SU-DHL-6 (cell line): ENCODE measurements around the gene MUC20.

Experiments used
- H2AFZ ChIP-seq: fragments of 200-600 bp; sonication (generic); 2 replicates; pipeline ENCODE4 v1.6.1; 2014; ENCODE audit warnings: low read depth, mild to moderate bottlenecking, moderate library complexity, mixed read lengths, antibody characterized with exemption, low read length; ENCODE audit not compliant: severe bottlenecking
- H3F3A ChIP-seq: fragments of 200-600 bp; shearing (Covaris generic); 2 replicates; pipeline ENCODE4 v1.6.0; 2016; ENCODE audit warnings: antibody characterized with exemption, mild to moderate bottlenecking; ENCODE audit not compliant: insufficient read depth
- H3K27ac ChIP-seq: fragments of 200-600 bp; sonication (generic); 2 replicates; pipeline ENCODE4 v1.5.1; 2016; ENCODE audit warnings: low read depth, mild to moderate bottlenecking, low read length, moderate library complexity, mixed read lengths
- H3K27me3 ChIP-seq: fragments of 200-600 bp; sonication (generic), shearing (Covaris generic); 2 replicates; pipeline ENCODE4 v1.6.0; 2014; ENCODE audit warnings: mild to moderate bottlenecking, low read length
- H3K36me3 ChIP-seq: fragments of 200-600 bp; sonication (generic); 2 replicates; pipeline ENCODE4 v1.6.1; 2014; ENCODE audit warnings: mild to moderate bottlenecking, low read length, mixed read lengths
- H3K4me2 ChIP-seq: fragments of 300-600, 200-600 bp; shearing (Covaris generic), sonication (generic); 2 replicates; pipeline ENCODE4 v1.6.0; 2014; ENCODE audit warnings: low read length, low read depth, mild to moderate bottlenecking; ENCODE audit not compliant: poor library complexity, severe bottlenecking
- H3K4me3 ChIP-seq: fragments of 200-600 bp; sonication (generic); 2 replicates; pipeline ENCODE4 v1.5.1; 2014; ENCODE audit warnings: antibody characterized with exemption, low read length, mild to moderate bottlenecking, mixed read lengths; ENCODE audit not compliant: insufficient read depth, poor library complexity, severe bottlenecking
- H3K79me2 ChIP-seq: fragments of 200-600 bp; sonication (generic); 2 replicates; pipeline ENCODE4 v1.6.1; 2014; ENCODE audit warnings: mild to moderate bottlenecking, low read length, moderate library complexity; ENCODE audit not compliant: insufficient read depth
- H3K9ac ChIP-seq: fragments of 200-600 bp; sonication (generic); 2 replicates; pipeline ENCODE4 v1.7.0; 2014; ENCODE audit warnings: mild to moderate bottlenecking, low read length
- H3K9me2 ChIP-seq: fragments of 200-600 bp; sonication (generic); replicated peaks from 2 replicates; pipeline ENCODE4 v1.6.1; 2014; ENCODE audit warnings: low read length; ENCODE audit not compliant: insufficient read depth
- H3K9me3 ChIP-seq: fragments of 200-600 bp; sonication (generic); 2 replicates; pipeline ENCODE4 v1.6.1; 2014; ENCODE audit warnings: low read length, mixed read lengths; ENCODE audit not compliant: insufficient read depth
- H4K20me1 ChIP-seq: fragments of 200-600 bp; sonication (generic); 2 replicates; pipeline ENCODE4 v1.6.1; 2014; ENCODE audit warnings: low read depth, mild to moderate bottlenecking, antibody characterized with exemption, low read length, moderate library complexity, mixed read lengths
- CTCF ChIP-seq: fragments of 200-600 bp; sonication (generic); IDR thresholded peaks from one replicate; pipeline ENCODE4 v1.5.1; 2017; ENCODE audit warnings: antibody characterized with exemption, mild to moderate bottlenecking, low read length, moderate library complexity; ENCODE audit not compliant: insufficient read depth, poor library complexity, severe bottlenecking
- EZH2phosphoT487 ChIP-seq: fragments of 200-600 bp; sonication (generic), shearing (Covaris generic); conservative IDR thresholded peaks from 2 replicates; pipeline ENCODE4 v1.6.1; 2018; ENCODE audit warnings: mild to moderate bottlenecking, antibody characterized with exemption, low read length, moderate library complexity, mixed read lengths

The MUC20 gene

GRCh38 chr3:195763076-195763830 is 42.5 kb downstream of the MUC20 start:
- TF ChIP-seq EZH2phosphoT487 (no peak), CTCF (no peak)
- Histone ChIP-seq H3K4me2 (no peak overlapping the region), H3F3A (no peaks in the 10 kb centered on the region), H3K4me3 (no peak overlapping the region), H3K27me3 (no peaks in the 10 kb centered on the region), H4K20me1 (no peaks in the 10 kb centered on the region), H3K79me2 (no peaks in the 10 kb centered on the region), H3K27ac (no peak overlapping the region), H3K9me2 (no peaks in the 10 kb centered on the region), H2AFZ (no peak overlapping the region), H3K36me3 (no peaks in the 10 kb centered on the region), H3K9ac (no peak overlapping the region), H3K9me3 (no peaks in the 10 kb centered on the region)

GRCh38 chr3:195763843-195764825 is 43.4 kb downstream of the MUC20 start:
- Histone ChIP-seq H3K4me3 (no peak overlapping the region), H3K79me2 (no peaks in the 10 kb centered on the region), H2AFZ (no peak overlapping the region), H3K9me2 (no peaks in the 10 kb centered on the region), H3F3A (no peaks in the 10 kb centered on the region), H3K4me2 (no peak overlapping the region), H3K36me3 (no peaks in the 10 kb centered on the region), H3K9me3 (no peaks in the 10 kb centered on the region), H3K27me3 (no peaks in the 10 kb centered on the region), H4K20me1 (no peaks in the 10 kb centered on the region), H3K27ac (no peak overlapping the region), H3K9ac (no peak overlapping the region)
- no peak for TF ChIP-seq EZH2phosphoT487
- no peak for TF ChIP-seq CTCF

GRCh38 chr3:195764961-195765706 is 44.4 kb downstream of the MUC20 start:
- Histone ChIP-seq H3K9me2 (no peaks in the 10 kb centered on the region), H3K27ac (no peak overlapping the region), H3F3A (no peaks in the 10 kb centered on the region), H2AFZ (no peak overlapping the region), H3K36me3 (no peaks in the 10 kb centered on the region), H3K4me3 (no peak overlapping the region), H3K9ac (no peak overlapping the region), H3K79me2 (no peaks in the 10 kb centered on the region), H3K9me3 (no peaks in the 10 kb centered on the region), H4K20me1 (no peaks in the 10 kb centered on the region), H3K4me2 (no peak overlapping the region), H3K27me3 (no peaks in the 10 kb centered on the region)
- TF ChIP-seq EZH2phosphoT487, result no peak
